Measurements from ENCODE around the gene CHI3L1.

CHI3L1 gene

DNA sequence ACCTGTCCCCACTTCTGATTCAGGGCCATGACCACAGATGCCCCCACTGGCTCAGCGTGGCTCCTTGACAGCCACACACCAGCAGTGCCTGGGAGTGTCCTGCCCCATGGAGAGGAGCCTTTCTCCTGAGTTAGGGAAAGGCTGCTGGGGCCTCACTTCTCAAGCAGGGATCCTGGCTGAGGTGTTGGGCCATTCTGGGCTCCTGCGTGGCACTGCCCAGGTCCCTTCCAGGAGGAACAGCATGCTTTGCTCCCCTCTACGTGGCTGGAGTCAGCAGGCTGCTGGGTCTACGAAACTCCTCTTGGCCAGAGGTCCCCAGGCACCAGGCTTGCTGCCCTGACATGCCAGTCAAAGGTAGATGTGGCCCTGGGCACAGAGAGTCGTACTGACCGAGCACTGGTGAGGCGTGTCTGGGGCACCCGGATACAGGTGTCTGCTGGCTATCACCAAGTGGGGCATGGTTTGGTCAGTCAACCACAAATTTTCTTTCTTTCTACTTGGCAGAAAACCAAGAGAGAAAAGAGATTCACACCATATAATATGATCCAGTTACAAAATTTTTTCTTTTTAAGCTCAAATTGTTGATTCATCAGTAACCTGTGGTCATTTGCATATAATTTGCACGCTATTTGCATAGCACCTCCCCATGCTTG lies 54.8 kb downstream of the CHI3L1 start:
- no peak overlapping the region for H3K27ac ChIP-seq
- H3K4me3 ChIP-seq = no peak overlapping the region
- no peaks in the 10 kb centered on the region for H3K36me3 ChIP-seq
- TF ChIP-seq, protein P1, sequence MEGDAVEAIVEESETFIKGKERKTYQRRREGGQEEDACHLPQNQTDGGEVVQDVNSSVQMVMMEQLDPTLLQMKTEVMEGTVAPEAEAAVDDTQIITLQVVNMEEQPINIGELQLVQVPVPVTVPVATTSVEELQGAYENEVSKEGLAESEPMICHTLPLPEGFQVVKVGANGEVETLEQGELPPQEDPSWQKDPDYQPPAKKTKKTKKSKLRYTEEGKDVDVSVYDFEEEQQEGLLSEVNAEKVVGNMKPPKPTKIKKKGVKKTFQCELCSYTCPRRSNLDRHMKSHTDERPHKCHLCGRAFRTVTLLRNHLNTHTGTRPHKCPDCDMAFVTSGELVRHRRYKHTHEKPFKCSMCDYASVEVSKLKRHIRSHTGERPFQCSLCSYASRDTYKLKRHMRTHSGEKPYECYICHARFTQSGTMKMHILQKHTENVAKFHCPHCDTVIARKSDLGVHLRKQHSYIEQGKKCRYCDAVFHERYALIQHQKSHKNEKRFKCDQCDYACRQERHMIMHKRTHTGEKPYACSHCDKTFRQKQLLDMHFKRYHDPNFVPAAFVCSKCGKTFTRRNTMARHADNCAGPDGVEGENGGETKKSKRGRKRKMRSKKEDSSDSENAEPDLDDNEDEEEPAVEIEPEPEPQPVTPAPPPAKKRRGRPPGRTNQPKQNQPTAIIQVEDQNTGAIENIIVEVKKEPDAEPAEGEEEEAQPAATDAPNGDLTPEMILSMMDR (IDR thresholded peaks at IDR 0.05) = no peak
- DNase-seq = peak in 1 of 2 donors; percentile 41
- H3K9me3 ChIP-seq = no peaks in the 10 kb centered on the region
- peaks cover 0 to 39% (median 22%) of the 10 kb centered on the region in 4 donors for H3K4me1 ChIP-seq
- intact Hi-C loops (cut with DNase I; ENCODE audit: low total_unique reads) = no loop called here
- H3K27me3 ChIP-seq = peaks cover 0 to 7% of the 10 kb centered on the region in 2 donors

DNA sequence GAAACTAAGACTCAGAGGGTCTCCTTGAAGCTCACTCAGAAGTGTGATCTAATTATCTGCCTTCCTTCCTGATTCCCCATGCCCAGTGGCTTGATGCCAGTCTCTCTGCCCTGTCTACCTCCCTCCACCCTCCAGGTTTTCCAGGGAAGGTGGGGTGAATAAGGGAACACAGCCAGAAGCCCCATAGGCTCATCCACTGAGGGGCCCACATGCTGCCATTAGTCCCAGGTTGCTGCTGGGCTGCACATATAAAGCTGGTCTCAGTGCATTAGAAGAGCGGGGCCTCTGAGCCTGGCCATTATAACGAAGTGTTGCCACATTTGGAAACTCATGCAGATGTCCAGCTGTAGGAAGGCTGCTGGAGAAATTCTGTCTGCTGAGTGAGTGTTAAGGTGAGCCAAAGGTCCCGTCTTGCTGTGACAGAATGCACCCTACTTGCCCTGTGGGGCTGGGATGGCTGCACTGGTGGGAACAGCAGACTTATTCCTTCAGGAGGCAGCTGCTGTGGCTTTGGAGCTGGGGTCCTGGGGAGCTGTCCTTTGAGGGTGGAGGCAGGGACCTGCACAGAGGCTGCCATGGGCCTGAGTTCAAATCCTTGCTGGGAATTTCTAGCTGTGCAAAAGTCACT lies 56.0 kb downstream of the CHI3L1 start:
- TF ChIP-seq, protein P1 (IDR thresholded peaks at IDR 0.05) = no peak
- Histone ChIP-seq H3K9me3 (no peaks in the 10 kb centered on the region), H3K36me3 (no peaks in the 10 kb centered on the region), H3K27ac (no peak overlapping the region), H3K4me3 (no peak overlapping the region), H3K4me1 (peaks cover 0 to 43% (median 26%) of the 10 kb centered on the region in 4 donors), H3K27me3 (peaks cover 0 to 12% of the 10 kb centered on the region in 2 donors)
- peak in 1 of 2 donors; percentile 37 for DNase-seq
- intact Hi-C loops (cut with DNase I; ENCODE audit: low total_unique reads) = no loop called here

DNA sequence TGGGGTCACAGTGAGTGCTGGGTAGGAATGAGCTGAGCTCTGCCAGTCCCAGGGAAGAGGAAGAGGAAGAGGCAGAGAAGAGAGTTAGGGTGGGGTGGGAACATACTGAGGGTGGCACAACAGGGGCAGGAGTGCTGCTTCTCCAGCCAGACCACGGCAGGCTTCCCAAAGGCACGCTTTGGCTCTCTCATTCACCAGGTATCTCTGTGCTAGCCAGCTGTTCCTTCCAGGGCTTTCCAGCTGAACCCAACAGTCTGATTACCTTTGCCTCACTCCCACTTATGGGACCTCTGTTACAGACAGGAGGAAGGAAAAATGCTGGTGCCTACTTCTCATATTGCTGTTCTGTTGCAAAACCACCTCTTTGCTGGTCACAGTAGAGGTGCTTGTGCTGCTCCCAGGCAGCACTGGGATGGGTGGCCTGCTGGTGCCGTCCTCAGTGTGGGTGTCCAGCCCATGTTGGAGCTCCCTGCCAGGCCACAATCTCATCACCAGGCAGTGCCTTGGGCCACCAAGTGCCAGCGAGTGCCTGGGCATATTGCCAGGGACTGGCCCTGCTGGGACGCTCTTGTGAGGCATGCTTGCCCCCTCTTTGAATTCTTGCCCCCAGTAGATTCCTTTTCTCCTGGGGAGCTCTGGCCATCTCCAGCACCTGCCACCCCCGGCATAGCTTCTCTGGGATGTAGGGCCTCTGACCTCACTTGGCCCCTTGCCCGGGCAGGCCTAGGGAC lies 56.8 kb downstream of the CHI3L1 start:
- Histone ChIP-seq H3K4me3 (no peak overlapping the region), H3K27ac (no peak overlapping the region), H3K36me3 (no peaks in the 10 kb centered on the region), H3K9me3 (no peaks in the 10 kb centered on the region), H3K27me3 (peaks cover 0 to 20% of the 10 kb centered on the region in 2 donors), H3K4me1 (peaks cover 0 to 43% (median 26%) of the 10 kb centered on the region in 4 donors)
- DNase-seq = peak in 1 of 2 donors; percentile 72
- intact Hi-C loops (cut with DNase I; ENCODE audit: low total_unique reads) = no loop called here
- TF ChIP-seq, protein P1 (IDR thresholded peaks at IDR 0.05) = no peak

Data from tibial artery (tissue), 4 donors.